Globus pallidus (tissue), 1 donor: ENCODE data around the gene CARD11.
"Not testable (repeated sequence)": the region's sequence is repeated elsewhere in the genome, so short reads cannot be mapped to it uniquely, and the experiment has no call there.

Experiments
- DNase-seq: peaks from one replicate; pipeline ENCODE4 v3.0.0-alpha.2; 2015; ENCODE audit warnings: low spot score

The CARD11 gene

GRCh38 chr7:2962865-2963264, 80.8 kb downstream of the CARD11 start:
- no peak for DNase-seq

DNA sequence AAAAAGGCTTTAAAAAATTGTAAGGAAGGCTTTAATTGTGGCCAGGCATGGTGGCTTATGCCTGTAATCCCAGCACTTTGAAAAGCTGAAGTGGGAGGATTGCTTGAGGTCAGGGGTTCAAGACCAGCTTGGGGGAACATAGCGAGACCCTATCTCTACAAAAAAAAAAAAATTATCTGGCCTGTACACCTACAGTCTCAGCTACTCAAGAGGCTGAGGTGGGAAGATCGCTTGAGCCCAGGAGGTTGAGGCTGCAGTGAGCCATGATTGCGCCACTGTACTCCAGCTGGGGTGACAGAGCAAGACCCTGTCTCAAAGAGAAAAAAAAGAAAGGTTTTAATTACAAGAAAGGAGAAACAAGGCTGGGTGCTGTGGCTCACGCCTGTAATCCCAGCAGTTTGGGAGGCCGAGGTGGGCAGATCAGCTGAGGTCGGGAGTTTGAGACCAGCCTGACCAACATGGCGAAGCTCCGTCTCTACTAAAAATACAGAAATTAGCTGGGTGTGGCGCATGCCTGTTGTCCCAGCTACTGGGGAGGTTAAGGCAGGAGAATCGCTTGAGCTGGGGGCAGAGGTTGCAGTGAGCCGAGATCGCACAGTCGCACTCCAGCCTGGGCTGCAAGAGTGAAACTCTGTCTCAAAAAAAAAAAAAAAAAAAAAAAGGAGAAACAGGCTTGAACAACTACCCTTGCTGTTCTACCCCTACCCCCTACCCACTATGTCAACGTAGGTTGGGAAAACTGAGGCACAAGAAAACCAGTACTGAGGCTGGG, 83.7 kb downstream of the CARD11 start:
- DNase-seq, result no peak

DNA sequence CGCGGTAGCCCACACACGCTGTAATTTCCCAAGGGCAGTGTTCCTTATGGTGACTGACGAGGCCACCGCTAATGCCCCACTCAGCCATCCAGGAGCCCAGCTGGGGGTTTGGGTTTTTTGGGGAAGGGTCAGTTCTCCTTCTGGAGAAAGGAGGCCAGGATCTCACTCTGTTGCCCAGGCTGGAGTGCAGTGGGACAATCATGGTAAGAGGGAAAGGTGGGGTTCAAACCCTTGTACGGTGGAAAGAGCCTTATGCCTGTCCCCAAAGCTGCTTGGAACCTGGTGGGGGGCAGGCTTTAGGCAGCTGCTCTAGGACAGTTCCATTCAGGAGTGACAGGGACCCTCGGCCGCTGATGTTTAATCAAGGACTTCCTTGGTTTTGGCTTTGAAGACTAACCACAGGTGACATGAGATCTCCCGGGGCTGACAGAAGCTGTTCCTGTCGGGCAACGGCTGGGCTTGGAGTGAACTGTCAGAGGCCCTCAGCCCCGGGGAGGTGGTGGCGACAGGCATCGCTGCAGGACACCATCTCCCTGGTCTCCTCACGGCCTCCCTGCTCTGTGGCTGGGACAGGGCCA, 84.5 kb downstream of the CARD11 start:
- DNase-seq, result no peak

GRCh38 chr7:2958416-2959102, 85.1 kb downstream of the CARD11 start:
- no peak for DNase-seq

DNA sequence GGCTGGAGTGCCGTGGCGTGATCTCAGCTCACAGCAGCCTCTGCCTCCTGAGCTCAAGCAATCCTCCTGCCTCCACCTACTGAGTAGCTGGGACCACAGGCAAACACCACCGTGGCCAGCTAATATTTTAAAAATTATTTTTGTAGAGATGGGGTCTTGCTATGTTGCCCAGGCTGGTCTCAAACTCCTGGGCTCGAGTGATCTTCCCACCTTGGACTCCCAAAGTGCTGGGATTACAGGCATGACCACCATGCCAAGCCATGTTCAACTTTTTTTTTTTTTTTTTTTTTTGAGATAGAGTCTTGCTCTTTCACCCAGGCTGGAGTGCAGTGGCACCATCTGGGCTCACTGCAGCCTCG, 86.3 kb downstream of the CARD11 start:
- DNase-seq, result not testable (repeated sequence)

- DNase-seq, result no peak
Measured at GRCh38 chr7:2956526-2957368, 86.9 kb downstream of the CARD11 start.

GRCh38 chr7:2956076-2956475, 87.6 kb downstream of the CARD11 start:
- no peak for DNase-seq

DNA sequence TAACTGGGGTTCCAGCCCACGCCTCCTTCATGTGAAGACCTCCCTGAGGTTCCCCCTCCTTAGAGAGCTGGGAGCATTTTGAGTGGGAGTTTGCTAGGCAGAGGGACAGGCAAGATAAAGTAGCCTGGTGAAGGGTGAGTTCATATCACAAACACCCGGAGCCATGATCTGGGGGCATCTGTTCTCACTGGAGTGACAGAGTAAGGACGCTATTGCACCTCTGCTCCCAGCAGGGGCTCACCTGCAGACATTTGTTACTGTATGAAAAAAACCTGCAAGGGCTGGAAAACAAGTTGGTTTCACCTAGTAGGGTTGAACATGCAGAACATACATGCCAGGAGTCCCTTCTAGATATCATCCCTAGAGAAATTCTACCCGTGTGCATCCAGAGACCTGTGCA, 88.4 kb downstream of the CARD11 start:
- no peak for DNase-seq

DNA sequence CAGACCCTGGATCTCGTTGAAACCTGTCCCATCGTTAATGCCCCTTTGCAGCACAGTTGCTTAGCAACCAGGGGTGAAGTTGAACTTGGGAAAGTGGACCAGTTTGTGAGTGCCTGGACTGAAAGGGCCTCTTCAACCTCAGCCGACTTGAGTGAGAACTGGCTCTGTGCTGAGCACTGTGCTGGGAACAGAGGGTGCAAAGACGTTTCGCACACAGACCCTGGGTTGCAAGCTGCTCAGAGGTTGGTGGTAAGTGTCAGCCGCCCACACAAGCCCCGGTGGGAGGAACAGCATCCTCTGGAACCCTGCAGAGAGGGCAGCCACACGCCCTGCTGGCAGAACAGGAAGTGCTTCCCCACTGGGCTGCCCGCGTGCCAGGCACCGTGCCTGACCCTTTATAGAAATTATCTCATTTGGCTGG, 89.2 kb downstream of the CARD11 start:
- no peak for DNase-seq

- no peak for DNase-seq
Measured at GRCh38 chr7:2953588-2954407, 89.9 kb downstream of the CARD11 start.

GRCh38 chr7:2953099-2953498, 90.6 kb downstream of the CARD11 start:
- DNase-seq, result no peak

GRCh38 chr7:2952316-2952715, 91.4 kb downstream of the CARD11 start:
- no peak for DNase-seq

DNA sequence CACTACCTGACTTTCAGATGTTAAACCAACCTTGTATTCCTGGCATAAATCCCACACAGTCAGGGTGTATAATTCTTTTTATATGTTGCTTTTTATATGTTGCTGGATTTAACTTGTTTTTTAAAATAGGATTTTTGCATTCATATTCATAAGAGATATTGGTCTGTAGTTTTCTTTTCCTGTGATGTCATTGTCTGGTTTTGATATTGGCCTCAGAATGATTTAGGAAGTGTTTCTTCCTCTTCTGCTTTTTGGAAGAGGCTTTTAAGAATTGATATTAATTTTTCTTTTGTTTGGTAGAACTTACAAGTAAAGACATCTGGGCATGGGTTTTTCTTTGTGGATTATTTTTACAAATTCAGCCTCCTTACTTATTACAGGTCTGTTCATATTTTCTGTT, 93.1 kb downstream of the CARD11 start:
- DNase-seq, result no peak

DNA sequence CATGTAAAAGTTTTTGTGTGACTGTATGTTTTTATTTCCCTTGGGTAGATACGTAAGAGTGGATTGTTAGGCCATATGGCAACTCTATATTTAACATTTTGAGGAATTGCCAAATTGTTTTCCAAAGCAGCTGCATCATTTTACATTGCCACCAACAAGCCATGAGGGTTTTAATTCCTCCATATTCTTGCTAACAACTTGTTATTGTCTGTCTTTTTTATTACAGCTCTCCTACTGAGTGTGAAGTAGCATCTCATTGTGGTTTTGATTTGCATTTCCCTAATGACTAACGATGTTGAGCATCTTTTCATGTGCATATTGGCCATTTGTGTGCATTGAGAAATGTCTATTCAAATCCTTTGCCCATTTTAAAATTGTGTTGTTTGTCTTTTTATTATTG, 94.9 kb downstream of the CARD11 start:
- no peak for DNase-seq

GRCh38 chr7:2947058-2947780, 96.4 kb downstream of the CARD11 start:
- no peak for DNase-seq

GRCh38 chr7:2945171-2945570, 98.5 kb downstream of the CARD11 start:
- no peak for DNase-seq

GRCh38 chr7:2944739-2945138, 98.9 kb downstream of the CARD11 start:
- DNase-seq, result no peak

- DNase-seq, result no peak
Measured at GRCh38 chr7:2943851-2944601, 99.6 kb downstream of the CARD11 start.

- DNase-seq, result no peak
Measured at GRCh38 chr7:2941216-2941859, 102.3 kb downstream of the CARD11 start.

- DNase-seq, result no peak
Measured at GRCh38 chr7:2940466-2940865, 103.2 kb downstream of the CARD11 start.
